ENCODE data around the gene RHBDD1.

DNA sequence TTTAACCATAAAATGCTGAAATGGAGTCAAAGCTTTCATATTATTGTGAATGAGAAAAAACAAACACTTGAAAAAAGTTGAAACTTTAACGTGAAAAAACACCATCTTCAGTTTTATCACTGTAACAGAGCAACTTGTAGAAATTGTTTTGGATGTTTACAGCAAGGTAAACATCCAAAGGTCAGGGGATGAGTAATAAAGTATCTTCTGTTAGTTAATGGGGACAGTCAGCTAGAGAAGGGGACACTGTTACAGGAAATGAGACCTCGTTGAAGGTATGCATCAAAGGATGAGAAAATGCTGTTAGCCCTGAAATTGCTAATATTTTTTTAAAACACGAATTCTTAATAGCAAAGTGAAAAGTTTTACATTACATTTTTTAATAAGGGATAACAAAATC lies 2.9 kb downstream of the RHBDD1 start:
- TF ChIP-seq POLR2A (IDR thresholded peaks at IDR 0.05), result no peak
- TF ChIP-seq, protein P1, sequence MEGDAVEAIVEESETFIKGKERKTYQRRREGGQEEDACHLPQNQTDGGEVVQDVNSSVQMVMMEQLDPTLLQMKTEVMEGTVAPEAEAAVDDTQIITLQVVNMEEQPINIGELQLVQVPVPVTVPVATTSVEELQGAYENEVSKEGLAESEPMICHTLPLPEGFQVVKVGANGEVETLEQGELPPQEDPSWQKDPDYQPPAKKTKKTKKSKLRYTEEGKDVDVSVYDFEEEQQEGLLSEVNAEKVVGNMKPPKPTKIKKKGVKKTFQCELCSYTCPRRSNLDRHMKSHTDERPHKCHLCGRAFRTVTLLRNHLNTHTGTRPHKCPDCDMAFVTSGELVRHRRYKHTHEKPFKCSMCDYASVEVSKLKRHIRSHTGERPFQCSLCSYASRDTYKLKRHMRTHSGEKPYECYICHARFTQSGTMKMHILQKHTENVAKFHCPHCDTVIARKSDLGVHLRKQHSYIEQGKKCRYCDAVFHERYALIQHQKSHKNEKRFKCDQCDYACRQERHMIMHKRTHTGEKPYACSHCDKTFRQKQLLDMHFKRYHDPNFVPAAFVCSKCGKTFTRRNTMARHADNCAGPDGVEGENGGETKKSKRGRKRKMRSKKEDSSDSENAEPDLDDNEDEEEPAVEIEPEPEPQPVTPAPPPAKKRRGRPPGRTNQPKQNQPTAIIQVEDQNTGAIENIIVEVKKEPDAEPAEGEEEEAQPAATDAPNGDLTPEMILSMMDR (IDR thresholded peaks at IDR 0.05), result no peak
